Measurements from ENCODE around the gene HAP1.
A peak's percentile ranks its signal among the peaks of the same experiment; 100 is the strongest.

HAP1 gene

GRCh38 chr17:41762841-41763240, 28.4 kb upstream of the HAP1 start:
- DNase-seq: no peak

GRCh38 chr17:41762391-41762790, 27.9 kb upstream of the HAP1 start:
- DNase-seq: no peak

DNA sequence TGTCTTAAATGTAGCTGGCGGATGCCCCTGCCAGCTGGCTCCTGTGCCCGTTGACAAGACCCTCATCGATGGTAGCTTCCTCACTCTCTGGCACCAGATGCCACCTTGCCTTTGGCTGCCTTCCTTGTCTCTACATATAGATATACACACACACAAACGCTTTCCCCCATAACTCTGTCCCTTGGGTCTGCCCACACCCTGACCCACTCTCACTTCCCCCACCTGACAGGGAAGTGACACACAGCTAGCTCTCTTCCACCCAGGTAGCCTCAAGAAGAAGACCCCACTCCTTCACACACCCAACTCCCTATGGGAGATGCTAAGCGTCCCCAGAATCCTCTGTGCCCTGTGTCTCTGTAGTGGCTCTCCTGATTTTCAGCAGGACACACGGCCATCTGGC, 26.4 kb upstream of the HAP1 start:
- no peak for DNase-seq

DNA sequence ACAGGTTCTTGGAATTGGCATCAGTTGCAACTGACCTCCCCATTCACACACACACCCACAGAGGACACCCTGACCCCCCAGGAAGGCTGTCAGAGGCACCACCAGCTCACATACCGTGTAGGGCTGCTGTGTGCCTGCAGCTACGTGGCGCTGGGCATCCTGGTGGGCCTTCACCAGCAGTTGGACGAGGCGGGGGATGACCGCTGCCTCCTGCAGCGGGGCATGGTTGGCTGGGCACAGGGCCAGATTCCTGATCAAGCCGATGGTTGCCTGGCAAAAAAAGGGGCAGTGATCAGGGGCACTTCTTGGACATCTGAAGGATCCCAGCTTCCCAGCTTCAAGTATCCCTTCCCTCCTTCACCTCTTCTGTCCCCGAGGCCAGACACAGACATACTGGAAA, 24.2 kb upstream of the HAP1 start:
- no peak for DNase-seq

- no peak for DNase-seq
Measured at GRCh38 chr17:41754066-41754465, 19.6 kb upstream of the HAP1 start.

DNA sequence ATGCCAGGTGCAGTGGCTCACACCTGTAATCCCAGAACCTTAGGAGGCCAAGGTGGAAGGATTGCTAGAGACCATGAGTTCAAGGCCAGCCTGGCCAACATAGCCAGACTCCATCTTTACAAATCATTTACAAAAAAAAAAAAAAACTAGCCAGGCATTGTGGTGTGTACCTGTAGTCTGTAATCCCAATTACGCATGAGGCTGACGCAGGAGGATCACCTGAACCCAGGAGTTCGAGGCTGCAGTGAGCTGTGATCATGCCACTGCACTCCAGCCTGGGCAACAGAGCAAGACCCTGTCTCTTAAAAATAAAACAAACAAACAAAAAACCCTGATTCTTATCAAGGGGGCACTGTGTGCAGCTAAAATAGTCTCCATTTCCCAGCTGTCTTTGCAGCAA, 16.8 kb upstream of the HAP1 start:
- DNase-seq: no peak

- no peak for DNase-seq
Measured at GRCh38 chr17:41750862-41751261, 16.4 kb upstream of the HAP1 start.

GRCh38 chr17:41748275-41748674, 13.8 kb upstream of the HAP1 start:
- no peak for DNase-seq

GRCh38 chr17:41741709-41742108, 7.3 kb upstream of the HAP1 start:
- no peak for DNase-seq

DNA sequence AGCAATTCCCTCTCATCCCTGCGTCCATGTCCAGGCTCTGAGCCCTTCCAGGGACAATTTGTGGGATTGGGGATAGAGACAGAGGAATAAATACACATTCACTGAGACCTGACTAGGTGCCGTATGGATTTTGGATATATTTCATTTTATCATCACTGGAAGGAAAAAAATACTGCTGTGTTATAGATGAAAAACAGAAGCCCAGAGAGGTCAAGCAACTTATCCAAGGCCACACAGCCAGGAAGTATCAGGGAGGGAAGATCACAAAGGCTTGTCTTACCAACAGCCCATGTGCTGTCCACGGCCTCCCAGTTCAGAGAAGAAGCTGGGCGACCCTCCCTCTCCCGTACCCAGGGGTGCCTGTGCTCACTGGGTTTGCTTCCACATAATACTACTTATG, 6.1 kb upstream of the HAP1 start:
- DNase-seq: no peak

DNA sequence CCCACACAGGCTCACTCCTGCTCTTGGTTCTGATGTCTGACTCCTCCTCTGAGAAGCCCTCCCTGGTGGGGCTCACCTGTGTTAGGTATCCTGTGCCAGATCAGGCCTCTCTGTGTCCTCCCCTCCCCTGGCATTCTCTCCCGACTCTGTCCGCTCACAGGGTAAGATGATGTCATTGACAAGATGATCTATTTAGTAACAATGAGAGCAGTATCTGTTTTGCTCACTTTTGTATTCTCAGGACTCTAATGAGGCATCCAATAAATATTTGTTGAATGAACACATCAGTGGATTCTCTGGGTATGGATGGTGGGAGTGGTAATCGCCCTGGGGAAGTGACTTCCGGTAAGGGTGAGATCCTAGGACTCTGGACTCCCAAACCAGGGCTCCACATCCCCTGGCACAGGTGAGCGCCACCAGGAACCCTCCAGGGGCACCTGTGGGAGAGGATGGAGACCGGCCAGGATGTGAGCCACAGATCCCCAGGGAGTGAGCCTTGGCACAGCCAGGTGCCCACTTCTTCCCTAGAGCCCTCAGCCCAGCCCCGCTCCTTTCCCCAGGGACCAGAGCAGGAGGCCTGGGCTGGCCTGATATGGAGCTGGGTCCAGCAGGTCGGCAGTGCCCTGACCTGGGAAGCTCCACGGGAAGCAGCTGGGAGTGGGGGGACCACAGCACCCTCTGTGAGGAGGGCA, 5.4 kb upstream of the HAP1 start:
- no peak for DNase-seq

GRCh38 chr17:41738801-41739112, 4.3 kb upstream of the HAP1 start:
- DNase-seq: no peak

DNA sequence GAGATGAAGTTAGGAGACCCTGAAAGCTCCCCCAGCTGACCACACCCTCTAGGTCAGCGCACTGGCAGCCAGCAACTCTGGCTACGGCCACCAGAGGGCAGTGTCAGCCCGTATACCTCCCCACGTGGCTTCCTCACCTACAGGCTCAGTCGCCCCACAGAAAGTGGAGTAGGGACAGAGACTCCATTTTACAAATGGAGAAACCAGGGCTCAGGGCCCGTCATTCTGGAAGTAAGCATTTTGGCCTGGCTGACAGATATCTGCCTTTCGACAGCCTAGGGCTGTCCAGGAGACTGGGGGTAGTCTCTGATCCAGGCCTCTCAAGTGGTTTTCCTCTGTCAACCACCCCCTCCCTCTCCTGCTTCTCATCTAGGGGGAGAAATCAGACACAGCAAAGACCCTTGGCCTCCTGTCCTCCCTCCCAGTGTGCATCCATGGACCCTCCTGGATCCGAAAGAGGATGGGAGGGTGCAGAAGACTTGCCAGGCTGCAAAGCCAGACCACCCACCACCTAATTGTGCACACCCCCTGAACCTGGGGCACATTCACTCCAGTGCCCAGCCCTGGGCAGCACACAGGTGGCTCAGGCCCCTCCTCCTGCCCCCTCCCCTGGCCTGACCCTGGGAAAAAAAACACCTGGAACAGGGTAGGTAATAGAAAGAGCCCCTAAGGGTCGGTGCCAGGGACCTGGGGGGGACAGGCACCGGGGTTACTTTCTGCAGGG, 3.8 kb upstream of the HAP1 start:
- DNase-seq: peak; percentile 68

DNA sequence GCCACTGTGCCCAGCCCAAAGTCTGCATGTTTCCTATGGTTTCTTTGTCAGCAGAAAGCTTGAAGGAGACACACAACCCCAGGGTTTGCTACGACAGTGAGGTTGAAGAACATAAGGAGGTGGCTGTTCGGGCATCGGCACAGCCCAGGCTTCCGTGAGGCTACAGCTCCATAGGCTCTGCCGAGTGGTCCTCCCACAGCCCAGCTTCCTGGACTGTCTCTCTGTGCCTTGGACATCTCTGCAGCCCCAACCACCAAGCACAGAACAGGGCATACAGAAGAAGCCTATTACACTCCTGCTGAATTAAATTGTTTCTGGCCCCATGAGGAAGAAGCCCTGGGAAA, 3.2 kb upstream of the HAP1 start:
- no peak for DNase-seq

DNA sequence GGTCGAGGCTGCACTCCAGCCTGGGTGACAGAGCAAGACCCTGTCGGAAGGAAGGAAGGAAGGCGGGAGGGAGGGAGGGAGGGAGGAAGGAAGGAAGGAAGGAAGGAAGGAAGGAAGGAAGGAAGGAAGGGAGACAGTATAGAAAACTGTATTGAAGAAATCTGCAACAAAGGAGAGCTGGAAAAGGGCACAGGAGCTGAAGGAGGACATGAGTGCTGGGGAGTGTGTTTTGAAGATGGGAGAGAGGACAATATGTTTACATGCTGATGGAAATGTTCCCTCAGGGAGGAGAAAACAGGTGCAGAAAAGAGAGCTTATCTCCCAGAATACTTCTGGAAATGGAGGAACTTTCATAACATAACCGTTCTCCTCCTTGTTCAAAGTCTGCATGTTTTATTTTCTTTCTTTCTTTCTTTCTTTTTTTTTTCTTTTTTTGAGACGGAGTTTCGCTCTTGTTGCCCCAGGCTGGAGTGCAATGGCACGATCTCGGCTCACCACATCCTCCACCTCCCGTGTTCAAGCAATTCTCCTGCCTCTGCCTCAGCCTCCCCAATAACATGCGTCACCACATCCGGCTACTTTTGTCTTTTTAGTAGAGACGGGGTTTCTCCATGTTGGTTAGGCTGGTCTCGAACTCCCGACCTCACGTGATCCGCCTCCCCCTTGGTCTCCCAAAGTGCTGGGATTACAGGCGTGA, 2.7 kb upstream of the HAP1 start:
- no peak for DNase-seq

GRCh38 chr17:41735744-41736143, 1.3 kb upstream of the HAP1 start:
- no peak for DNase-seq

DNA sequence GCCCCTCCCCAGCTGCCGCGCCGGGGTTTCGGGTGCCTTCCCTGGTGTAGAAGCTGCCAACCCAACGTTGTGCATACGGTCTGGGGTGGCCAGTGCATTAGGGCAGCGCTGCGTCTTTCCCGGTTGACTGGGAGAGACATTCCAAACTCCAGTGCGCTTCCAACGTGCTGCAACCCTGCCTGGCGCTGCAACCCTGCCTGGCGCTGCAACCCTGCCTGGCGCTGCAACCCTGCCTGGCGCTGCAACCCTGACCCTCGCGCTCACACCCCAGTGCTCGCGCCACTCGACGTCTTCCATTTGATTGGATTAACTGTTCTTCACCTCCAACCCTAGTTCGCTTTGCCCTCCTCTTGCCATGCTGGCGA, 488 bp upstream of the HAP1 start:
- no peak for DNase-seq

DNA sequence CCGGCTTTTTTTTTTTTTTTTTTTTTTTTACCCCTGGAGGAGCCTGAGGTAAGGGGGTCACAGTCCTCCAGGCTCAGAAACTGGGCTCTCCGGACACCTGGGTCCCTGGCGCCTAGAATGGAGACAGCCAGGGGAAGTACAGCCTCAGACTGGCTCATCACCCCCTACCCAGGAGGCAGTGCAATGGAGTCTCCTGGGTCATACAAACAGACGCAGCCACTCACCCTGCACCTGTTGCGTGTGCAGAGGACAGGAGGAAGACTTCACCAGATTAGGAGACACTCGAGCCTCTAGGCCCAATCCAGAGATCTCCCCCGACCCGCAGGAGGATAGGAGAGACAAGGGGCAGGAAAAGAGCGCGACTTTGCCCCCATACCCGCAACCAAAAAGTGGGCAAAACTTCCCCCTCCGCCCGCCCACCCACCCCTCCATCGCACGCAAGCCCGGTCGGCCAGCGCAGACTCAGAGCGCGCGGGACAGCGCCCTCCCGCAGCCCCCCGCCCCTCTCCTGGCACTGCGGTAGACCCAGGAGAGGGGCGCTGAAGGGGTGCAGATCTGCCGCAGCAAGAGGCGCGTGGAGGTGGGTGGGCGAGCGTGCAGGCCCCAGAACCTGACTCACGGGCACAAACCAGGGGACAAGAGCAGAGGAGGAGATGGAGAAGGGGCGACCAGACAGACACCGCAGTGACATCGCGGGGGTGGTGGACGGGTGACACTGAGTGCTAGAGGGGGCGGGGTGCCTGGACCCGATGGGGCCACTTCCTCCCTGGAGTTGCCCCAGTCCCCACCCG, 900 bp downstream of the HAP1 start:
- no peak for DNase-seq

DNA sequence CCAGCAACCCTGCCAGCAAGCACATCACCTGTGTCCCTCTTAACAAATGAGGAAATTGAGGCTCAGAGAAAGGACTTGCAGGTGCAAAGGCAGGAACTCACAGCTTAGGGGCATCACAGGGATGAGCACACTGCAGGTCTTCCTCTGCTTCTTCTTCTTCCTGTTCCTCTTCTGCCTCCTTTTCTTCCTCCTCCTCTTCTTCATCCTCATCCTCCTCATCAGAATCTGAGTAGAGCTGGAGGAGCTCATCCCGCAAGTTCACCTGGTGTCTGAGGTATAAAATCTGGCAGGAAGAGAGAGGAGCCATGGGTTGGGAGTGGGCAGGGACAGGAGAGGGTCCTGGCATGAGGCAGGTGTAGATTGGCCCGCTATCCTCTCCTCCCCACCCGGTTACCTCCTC, 2.6 kb downstream of the HAP1 start:
- no peak for DNase-seq

GRCh38 chr17:41730479-41730878, 4.0 kb downstream of the HAP1 start:
- DNase-seq: no peak

DNA sequence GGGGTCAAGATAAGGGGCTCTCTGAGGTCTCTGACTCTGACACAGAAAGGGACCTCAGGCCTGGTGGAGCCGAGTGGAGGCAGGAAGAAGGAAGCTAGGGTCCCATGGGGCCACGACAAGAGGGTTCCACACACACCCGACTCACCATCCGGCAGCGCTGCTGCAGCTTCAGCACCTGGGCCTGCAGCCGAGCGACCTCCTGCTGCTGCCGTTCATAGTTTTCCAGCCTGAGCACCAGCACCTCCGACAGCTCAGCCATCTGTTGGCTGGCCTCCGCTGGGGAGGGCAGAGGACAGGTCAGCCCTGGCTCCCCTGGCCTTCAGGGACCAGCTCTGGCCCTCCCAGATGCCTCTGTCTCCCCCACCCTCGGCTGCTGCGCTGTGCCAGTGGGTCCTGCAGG, 6.4 kb downstream of the HAP1 start:
- no peak for DNase-seq

GRCh38 chr17:41725134-41725533, 9.3 kb downstream of the HAP1 start:
- DNase-seq: no peak

DNA sequence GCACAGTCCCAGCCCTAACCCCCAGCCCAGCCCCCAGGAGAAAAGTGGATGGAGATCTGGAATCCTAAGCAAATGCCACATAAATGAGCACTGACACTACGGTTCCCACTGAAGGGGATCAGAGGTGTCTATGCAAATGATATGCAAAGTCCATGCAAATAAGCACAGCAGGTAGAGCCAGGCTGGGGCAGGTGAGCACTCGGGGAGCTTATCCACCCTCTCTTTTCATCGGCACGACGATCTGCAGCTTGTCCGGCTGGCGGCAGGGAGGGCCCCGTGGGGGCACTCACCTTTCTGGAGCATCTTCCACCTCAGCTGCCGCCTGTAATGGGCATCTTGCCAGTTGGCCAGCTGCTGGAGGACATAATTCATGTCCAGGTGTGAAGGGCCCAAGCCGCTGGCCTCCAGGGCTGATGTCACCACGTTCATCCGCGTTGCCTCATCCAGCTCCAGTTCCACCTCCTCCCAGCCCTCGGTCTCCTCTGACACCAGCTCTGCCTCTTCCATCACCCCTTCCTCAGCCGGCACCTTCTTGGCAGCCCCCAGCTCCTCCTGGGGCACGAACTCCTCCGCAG, 9.9 kb downstream of the HAP1 start:
- DNase-seq: no peak
